ENCODE data around the gene PGAP2.
"Not testable (repeated sequence)": the region's sequence is repeated elsewhere in the genome, so short reads cannot be mapped to it uniquely, and the experiment has no call there.

Gene PGAP2

DNA sequence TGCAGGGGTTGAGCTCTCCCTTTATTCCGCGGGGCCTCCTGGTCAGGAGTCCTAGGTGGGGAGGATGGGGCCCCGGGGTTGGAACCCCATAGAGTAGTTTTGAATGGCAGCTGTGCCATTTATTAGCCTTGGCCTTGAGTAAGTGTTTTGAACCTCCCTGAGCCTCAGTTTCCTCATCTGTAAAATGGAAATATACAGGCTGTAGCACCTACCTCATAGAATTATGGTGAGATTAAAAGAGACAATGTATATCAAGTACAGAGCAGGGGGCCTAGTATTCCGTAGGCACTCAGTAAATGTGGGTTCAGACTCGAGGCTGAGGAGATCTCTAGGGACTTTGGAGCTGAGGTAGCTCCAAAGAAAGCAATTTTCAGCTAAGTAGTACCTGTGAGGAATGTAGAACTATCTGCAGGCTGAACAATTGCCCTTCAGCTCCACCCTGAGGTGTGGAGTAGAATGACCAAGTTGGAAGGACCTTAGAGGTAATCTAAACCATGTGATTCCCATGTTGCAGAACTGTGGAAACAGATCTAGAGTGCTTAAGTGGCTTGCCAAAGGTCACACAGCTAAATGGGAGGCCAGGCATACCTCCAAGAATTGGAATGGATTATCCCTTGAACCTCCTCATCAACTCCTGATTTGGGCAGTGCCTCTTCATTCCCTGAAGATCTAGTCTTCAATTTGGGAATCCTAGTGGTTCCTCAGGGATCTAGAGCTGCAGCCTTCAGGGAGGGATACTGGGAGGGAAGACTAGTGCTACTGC lies 682 bp downstream of the PGAP2 start:
- DNase-seq, result no peak

GRCh38 chr11:3809624-3809928 lies 1.2 kb downstream of the PGAP2 start:
- DNase-seq, result no peak

DNA sequence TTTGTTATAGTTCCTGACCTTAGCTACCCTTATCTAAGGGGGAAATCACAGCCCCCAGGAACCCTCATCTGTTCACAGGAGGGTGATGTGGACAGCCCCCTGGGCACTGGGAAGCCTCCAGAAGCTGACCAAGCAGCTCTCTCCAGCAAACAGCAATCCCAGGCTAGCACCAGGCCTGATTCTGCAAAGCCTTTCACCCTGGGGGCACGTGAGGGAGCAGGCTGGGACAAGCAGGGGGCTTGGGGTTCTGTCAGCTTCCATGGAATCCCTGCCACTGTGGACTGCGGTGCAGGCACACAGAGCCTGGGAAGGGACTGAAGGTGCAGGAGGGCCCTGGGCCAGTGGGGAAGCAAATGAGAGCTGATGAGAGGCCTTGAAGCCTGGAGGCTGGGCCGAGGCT lies 2.1 kb downstream of the PGAP2 start:
- no peak for DNase-seq

DNA sequence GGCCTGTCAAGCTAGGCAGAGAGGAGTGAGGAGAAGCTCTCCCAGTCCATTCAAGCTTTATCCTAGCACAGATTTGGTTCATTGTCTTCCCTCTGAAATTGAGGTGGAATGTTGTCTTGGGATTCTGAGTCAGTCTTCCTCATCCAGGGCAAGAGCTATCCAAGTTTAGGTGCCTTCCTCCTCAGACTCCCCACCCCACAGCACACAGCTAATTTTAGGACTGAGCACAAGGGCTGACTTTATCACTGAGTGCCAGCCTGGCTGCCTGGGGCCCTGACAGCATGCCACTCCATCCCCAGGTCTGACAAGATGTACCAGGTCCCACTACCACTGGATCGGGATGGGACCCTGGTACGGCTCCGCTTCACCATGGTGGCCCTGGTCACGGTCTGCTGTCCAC lies 2.6 kb downstream of the PGAP2 start:
- no peak for DNase-seq

DNA sequence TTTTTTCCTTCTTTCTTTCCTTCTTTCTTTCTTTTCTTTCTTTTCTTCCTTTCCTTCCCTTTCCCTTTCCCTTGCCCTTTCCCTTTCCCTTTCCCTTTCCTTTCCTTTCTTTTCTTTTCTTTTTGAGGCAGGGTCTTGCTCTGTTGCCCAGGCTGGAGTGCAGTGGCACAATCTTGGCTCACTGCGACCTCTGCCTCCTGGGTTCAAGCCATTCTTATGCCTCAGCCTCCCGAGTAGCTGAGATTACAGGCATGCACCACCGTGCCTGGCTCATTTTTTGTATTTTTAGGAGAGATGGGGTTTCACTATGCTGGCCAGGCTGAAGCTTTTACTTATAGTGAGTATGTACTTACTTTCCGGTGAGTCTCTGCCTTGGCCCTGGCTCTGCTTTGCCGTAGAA lies 6.5 kb downstream of the PGAP2 start:
- not testable (repeated sequence) for DNase-seq

- DNase-seq, result no peak
Observed at GRCh38 chr11:3815845-3816244, 7.5 kb downstream of the PGAP2 start.

DNA sequence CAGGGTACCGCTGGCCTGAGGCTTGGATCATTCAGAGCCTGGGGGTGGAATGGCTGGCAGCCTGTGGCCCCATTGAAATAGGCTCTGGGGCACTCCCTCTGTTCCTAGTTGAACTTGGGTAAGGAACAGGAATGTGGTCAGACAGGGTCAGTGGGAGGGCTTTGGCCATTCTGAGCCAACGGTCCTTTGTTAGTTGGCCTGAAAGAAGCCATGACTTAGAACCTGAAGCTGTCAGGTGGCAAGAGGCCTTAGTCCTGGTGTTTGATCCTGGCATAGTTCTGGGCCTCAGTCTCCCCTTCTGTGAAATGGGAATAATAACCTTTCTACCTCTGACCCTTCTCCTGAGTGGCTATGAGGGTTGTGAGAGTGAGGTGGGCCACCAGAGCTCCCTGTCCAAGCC lies 8.3 kb downstream of the PGAP2 start:
- no peak for DNase-seq

DNA sequence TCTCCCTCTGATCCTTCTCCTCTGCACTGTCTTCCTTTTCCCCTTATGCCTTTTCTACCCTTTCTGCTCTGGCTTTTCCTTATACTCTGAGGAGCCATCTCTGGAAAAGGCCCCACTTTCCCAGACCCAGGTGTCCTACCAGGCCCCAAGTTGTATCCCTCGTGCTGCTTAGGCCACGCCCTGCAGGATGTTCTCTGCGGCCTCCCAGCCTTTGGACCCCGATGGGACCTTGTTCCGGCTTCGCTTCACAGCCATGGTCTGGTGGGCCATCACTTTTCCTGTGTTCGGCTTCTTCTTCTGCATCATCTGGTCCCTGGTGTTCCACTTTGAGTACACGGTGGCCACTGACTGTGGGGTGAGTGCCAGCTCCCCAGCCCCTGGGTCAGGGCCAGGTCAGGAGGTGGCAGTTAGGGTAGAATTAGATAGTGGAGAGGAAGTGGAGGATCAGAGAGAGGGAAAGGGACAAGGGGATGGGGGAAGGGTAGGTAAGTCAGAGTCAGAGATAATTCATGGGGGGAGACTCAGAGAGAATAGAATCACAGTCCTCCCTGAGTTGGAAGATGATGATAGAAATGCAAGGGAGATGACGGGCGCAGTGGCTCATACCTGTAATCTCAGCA lies 8.9 kb downstream of the PGAP2 start:
- DNase-seq, result no peak

DNA sequence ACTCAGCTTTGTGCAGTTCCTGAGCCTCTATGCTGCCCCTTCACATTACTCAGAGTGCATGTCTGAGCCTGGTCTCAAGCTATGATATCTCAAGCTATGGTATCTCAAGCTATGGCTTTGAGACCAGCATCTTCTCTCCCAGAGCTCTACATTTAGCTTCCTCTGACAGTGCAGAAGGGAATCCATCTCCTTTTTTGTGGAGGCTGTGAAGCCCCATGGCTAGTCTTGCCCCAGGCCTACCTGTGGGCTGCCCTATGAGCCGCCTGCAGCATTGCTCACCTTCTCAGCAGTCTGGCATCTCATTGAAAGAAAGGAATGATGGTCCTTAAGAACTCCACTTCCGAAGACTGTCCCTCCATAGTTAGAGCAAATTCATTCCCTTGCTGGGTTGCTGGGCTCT lies 12.6 kb downstream of the PGAP2 start:
- no peak for DNase-seq

- no peak for DNase-seq
Observed at GRCh38 chr11:3822312-3822711, 14.0 kb downstream of the PGAP2 start.

DNA sequence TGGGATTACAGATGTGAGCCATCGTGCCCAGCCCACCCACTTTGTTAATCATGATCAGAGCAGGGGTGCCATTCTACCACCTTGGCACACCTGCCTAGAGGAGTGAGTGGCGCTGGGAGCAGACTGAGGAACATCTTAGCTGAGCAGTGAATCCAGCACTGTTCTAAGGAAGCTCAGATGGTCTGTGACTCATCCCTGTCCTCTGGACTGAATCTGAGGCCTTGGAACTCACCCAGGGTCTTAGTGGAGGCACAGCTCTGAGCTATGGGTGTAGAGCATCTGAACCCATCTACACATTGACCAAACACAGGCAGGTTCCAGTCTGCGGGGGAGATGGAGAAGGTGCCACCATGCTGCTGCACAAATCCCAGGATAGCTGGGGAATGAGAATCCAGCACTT lies 14.9 kb downstream of the PGAP2 start:
- DNase-seq, result peak; percentile 28

DNA sequence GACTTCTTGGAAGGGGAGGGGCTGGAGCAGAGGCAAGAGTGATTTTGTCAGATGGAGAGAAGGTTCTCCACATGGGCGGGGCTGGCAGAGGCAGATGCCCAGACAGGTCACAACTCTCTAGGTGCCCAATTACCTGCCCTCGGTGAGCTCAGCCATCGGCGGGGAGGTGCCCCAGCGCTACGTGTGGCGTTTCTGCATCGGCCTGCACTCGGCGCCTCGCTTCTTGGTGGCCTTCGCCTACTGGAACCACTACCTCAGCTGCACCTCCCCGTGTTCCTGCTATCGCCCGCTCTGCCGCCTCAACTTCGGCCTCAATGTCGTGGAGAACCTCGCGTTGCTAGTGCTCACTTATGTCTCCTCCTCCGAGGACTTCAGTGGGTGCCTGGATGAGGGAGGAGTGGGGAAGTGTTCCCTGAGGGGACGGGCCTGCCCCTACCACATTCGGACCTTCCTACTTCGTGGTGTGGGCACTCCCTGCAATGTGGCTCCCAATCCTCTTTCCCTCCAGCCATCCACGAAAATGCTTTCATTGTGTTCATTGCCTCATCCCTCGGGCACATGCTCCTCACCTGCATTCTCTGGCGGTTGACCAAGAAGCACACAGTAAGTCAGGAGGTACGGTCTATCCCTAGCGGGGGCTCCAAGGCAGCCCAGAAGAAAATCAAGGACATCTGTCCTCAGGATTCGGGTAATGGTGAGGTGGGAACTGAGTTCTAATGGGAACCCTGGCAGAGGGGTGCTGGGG lies 15.6 kb downstream of the PGAP2 start:
- no peak for DNase-seq

DNA sequence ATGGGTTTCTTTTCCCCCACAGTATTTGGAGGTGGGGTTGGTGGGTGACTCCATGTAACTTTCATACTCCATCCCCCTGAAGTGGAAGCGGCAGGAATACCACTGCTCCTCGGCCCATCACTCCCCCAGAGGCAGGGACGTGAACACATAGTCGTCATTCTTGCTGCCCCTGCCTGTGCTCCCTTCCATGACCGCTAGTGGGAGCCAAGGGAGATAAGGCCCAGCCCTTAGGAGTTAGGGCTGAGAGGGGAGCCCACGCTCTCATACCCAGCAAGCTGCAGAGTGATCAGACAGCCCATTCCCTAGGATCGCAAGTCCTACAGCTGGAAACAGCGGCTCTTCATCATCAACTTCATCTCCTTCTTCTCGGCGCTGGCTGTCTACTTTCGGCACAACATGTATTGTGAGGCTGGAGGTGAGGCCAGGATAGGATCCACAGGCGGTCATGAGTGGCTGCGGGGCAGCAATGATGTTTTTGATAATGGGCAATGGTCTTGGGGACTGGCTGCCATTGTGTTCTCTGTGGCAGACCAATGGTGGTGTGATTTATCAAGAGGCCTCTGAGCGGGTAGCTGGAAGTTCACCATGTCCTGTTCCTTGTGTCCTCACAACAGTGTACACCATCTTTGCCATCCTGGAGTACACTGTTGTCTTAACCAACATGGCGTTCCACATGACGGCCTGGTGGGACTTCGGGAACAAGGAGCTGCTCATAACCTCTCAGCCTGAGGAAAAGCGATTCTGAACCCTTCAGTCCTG lies 16.5 kb downstream of the PGAP2 start:
- no peak for DNase-seq

DNA sequence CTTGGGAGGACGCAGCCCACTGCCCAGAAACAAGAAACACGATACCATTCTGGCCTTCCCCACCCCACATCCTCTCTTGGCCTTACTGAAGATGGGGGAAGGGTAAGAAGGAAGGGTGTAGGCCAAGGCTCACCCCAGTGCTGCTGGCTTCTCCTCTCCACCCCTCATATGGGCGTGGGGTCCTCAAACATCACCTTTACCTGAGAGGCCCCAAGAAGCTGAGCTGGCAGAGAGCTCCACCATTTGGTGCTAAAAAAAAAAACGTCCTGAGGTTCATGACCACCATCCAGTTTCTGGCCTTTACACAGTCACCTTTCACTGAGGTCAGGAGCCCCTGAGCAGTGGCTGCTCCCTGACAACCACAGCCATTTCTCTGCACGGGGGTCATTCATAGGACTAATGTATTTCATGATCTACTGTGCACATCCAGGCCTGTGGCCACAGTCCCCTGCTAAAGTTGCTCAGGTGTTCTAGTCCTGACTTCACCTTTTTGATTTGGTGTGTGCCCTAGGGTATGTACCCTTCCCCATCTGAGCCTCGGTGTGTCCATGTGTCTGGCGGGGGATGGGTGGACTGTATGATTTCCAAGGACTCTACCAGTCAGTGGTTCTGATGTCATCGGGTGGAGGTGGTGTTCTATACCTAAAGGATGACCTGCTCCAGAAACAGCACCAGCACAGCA lies 17.3 kb downstream of the PGAP2 start:
- DNase-seq, result no peak

GRCh38 chr11:3826721-3827120 lies 18.4 kb downstream of the PGAP2 start:
- no peak for DNase-seq

DNA sequence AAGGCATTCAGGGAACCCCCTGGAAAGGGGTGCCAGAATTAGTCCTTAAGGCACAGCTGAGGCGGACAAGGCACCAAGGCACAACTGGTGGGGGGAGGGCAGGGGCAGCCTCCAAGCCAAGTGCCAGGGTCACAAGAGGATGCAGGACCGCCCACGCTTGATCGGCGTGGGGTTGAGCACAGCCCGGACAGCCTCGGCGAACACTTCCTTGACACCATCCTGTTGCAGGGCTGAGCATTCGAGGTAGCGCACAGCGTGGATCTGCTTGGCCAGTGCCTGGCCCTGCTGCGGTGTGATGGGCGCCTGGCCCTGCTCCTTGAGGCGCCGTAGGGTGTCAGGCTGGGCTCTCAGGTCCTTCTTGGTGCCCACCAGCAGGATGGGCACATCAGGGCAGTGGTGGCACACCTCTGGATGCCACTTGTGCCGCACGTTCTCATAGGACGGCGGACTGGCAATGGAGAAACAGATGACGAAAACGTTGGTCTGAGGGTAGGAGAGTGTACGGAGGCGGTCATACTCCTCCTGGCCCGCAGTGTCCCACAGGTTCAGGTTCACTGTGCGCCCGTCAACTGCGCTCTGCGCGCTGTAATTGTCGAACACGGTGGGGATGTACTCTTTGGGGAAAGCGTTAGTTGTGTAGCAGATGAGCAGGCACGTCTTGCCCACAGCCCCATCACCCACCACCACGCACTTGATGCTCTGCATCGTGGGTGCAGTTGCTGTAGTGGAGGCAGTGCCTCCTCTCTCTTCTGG lies 19.2 kb downstream of the PGAP2 start:
- no peak for DNase-seq

DNA sequence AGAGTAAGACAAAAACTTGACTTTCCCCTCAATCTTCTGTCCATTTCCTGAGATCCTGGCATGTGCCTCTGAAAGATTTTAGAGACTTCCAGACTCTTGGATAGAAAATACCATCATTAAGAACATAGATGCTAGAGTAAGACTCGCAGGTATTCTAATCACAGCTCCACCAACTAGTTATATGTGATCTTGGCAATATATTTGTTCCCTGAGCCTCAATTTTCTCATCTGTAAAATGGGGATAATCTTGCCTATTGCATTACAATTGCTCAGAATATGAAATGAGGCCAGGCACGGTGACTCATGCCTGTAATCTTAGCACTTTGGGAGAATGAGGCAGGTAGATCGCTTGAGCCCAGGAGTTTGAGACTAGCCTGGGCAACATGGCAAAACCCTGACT lies 21.7 kb downstream of the PGAP2 start:
- no peak for DNase-seq

GRCh38 chr11:3830730-3831129 lies 22.4 kb downstream of the PGAP2 start:
- no peak for DNase-seq

- no peak for DNase-seq
Observed at GRCh38 chr11:3831378-3832239, 23.2 kb downstream of the PGAP2 start.

GRCh38 chr11:3832816-3833215 lies 24.5 kb downstream of the PGAP2 start:
- DNase-seq, result no peak

GRCh38 chr11:3833449-3833848 lies 25.1 kb downstream of the PGAP2 start:
- DNase-seq, result no peak
